GM19025 (cell line): ENCODE measurements around the gene CACNA2D3.

Experiments used
- ATAC-seq: cut with Tn5 transposase; IDR thresholded peaks from one replicate; pipeline ENCODE4 v1.9.1; 2021; ENCODE audit warnings: mild to moderate bottlenecking, low read depth, moderate library complexity; ENCODE audit not compliant: unreplicated experiment

The CACNA2D3 gene

DNA sequence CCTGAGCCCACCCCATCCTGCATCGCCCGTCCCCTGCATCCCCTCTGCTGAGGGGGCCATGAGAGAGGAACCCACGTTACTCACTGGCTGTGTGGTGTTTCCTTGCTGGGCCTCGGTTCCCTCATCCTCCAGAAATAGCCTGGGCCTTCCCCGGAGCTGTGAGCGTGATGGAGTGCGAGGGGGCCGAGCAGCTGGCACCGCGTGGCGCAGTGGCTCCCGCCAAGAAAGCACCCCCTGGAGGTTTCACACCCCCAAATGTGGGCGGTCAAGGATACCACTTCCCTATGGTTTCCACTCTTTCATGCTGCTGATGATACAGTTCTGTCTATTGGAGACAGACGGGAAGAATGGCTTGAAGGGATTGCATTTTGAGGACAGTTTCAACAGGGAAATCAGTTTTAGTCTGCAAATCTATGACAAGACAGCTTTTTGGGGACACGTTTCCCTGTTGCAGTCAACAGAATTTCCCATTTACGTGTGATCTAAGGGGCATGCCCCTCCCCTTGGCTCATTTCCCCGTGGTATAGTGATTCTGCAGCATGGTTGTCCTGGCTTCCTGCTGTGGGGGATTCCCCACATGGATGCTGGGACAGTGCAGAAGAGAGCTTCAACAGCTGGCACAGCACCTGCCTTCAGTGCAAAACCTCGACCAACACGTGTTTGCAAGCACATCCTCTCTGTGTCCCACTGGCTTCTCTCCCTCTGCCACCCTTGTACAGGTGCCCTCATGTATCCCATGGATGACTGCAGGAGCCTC lies 428.0 kb downstream of the CACNA2D3 start:
- no peak for ATAC-seq

DNA sequence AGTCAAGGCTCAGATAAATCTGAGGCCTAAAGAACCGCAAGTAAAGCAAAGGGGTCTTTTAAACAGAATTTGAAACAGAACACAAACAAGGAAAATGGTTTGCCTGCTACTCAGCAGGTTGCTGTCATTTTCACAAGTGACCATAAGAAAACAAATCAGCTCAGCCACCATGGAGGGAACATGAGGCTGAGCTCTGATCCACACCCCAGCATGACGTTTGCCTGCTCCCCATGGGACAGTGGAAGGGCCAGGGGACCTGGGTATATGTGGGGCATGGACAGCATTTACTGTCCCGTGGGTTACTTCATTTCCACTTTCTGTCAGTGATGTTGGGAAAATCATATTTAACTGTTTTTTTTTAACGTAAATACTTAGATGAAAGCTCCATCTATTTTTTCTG lies 434.3 kb downstream of the CACNA2D3 start:
- no peak for ATAC-seq

DNA sequence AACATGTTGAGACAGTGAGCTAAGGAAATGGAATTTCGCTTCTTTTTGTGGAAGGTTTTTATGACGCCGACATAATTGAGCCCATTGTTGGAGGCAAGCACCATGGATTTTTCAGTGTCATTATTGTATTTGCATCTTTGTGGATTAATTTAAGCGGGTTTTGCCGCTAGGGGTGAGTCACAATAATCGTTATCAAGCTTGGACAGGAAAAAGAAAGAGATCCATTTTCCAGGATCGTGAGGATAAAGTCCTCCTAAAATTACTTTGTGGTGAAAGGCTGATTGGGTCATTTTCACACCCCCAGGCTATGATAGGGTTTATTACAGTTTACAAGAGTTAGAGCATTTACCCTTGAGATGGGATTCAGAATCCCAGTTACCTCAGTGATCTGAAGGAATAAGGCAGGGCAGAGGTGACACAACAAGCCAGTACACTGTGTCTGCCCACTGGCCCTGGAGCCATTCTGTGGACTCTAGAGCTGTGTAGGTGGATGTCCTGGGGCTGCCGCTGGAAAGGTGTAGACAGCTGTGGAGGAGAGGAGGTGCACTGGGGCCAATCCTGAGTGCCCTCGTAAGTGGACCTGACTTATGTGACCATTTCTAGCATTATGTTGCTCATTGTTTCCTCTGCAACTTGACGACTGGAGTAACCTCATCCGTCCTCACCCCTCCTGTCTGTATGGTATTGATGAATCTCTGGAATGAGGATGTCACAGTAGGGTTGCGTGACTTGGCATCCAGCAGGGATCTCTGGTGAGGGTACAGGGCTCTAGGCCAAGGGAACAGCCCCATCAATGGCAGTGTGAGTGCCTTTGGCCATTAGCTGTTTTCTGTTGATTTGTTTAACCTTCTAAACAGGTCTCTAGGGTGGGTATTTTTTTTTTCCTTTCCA lies 435.4 kb downstream of the CACNA2D3 start:
- no peak for ATAC-seq

DNA sequence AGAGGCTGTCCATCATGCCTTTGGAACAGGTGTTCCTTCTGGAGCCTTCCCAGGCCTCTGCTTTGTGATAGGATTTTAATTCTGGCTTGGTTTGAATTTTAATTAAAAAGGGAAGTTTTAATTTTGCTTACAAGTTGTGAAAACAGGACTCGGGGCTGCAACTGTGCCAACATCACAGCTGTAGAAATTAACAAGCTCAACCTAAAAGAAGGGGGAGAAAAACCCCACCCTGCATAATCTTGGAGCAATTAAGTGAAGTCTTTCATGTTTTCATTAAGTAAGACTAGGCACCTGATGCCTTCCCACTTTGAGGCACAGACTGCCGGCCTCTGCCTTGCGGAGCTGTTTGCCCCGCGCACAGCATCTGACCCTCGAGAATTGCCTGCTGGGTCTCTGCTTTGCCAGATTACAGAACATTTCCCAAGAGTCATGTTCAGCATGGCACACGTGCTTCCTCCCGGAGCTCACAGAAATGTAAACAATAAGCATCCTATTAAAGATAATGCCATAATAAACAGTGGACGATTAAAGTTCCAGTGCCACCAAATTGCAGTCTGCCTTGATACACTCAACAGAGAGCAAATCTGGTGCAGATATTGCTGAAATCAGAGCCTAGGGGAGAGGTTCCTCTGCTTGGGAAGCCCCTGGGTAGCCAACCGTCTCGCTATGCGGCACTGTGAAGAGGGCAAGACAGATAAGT lies 441.3 kb downstream of the CACNA2D3 start:
- ATAC-seq, result no peak

DNA sequence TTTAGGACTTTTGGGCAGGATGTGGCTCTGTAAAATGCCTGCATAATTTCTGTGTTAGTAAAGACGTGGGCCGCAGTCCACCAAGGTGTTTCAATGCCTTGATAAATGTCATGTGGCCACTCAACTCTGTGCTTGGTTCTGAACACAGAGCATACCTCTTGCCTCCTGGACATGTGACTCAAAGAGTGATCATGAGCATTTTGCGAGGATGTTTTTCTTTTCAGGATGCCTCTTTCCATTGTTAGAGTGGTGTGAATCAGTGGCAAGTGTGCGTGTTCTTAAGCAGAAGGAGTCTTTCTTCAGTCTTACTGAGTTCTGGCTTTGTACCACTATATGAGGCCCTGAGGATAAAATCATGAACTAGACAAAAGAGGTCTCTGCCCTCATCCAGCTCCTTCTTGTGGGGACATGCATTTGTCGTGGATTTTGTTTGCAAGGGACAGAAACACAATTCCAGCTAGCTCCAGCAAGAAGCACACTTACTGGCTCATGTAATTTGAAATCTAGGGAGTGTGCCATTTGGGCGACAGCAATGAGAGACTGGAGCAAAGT lies 442.1 kb downstream of the CACNA2D3 start:
- no peak for ATAC-seq

DNA sequence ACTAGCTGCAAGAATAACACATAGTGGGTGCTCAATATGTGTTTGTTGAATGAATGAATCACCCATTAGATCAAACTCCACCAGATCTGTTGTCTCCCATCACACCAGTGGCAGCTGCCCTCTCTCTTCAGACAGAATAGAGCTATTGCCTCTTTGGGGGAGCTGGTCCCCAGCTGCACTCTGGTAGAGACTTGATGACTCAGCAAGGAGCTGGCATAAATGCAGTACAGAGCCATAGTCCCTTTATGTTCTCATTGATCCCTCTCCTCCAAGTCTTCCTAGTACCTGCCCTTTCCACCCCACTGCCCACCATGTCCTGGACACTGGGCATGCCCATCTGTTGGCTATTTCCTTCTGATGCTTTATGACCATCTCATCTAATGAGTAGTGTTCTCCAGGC lies 443.6 kb downstream of the CACNA2D3 start:
- ATAC-seq, result no peak

DNA sequence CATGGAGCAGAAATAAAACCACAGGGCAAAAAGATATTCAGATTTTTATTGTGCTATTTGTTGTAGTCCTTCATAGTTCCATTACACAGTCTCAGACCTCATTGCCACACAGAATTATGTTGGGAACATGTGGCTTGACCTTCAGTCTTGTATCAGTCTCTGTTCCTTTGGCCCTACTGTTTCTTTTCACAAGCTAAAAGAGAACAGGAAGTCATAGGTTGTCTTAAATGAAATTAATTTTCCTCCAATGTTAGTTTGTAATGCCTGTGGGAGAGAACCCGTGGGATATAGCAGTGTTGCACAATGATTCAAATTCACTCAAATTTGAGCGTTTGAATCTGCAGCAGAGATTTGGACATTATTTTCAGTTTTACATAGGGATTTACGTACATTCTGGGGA lies 445.6 kb downstream of the CACNA2D3 start:
- ATAC-seq, result no peak

DNA sequence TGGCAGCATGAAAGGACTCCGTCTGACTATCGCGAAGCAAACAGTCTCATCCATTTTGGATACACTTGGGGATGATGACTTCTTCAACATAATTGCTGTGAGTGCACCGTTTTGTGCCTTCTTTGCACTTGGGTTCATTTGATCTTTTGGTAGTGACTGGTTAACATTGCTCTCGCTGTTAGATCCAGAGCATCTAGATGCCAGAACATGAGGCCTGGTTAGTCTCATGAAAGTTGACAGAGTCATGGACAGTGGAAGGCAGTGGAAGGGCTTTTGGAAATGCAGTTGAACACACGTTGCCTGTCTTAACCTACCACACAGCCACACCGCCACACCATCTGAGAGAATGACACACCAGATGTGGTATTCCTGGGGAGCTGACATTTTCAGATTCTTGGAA lies 447.7 kb downstream of the CACNA2D3 start:
- no peak for ATAC-seq

DNA sequence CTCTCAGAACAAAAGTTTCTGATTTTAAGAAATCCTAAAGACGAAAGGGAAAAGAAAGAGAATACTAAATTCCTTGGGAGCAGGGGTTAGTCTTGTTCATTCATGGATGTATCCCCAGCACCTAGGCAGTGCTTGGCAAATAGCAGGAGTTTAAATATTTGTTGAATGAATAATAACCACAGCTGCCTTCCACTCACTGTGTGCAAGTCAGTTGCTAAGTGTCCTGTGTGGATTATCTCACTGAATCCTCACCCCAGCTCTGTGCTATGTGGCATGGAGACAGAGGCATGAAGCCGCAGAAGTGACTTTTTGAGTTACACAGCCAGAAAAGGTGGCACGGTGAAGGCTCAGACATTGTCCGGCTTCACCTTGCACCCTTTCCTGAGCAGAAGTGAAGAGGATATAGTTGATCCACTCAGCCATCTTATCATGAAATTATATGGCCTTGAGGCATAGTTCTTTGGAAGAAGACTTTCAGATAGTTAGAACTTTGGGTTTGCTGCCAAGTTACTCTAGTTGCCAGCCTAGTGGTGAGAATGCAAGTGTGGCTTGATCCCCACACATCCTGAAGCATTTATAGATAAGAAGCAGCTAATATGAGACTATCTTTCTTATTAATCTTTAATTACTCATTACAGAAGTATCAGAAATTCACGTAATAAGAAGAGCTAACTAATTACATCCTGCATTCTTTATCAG lies 450.0 kb downstream of the CACNA2D3 start:
- ATAC-seq, result no peak

DNA sequence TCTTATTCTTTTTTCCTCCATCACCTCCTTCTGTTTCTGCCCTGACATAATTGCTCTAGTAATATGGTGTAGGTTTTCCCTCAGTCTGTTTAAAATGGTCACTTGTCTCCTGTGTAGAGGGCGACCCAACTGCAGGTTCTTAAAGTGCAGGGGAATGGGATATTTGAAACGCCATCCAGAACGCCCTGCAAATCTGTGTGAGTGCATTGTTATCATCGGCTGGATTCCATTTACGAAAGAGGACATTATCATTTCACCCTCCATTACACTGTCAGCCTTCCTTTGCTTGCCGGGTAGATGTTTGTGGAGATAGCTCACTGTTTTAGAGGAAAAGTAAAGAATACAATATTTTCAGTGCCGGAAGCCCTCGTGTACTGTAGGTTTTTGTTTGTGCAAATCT lies 451.5 kb downstream of the CACNA2D3 start:
- ATAC-seq, result no peak

DNA sequence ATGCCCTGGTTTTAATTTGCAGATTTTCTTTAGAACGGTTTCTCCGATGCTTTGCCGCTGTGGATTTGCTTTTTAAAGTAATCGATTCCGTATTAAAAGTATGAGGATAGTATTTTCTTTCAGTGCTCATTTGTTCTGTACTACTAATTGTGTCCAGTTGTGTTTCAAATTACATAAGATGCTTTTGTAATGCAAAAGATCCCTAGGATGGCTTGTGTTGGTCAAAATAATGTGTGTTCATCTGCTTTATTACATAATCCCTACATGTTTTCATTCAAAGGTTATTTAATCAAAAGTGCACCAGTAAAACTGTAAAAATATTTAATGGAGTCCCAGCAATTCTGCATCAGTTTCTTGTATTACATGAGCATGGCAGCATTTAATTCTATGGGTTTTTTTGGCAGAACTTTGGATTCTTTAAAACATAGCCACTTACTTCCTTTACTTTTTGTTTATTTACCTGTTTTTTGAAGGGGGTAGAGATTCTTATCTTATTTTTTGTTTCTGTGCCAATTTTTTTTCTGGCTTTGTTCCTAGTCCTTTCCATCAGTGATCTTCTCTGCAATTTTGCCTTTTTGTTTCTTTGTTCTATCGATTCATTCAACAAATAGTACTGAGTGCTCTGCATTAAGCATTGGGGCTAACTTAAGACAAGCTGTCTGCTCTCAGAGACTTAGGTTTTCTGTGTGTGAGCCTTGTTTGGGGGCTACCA lies 452.7 kb downstream of the CACNA2D3 start:
- no peak for ATAC-seq

DNA sequence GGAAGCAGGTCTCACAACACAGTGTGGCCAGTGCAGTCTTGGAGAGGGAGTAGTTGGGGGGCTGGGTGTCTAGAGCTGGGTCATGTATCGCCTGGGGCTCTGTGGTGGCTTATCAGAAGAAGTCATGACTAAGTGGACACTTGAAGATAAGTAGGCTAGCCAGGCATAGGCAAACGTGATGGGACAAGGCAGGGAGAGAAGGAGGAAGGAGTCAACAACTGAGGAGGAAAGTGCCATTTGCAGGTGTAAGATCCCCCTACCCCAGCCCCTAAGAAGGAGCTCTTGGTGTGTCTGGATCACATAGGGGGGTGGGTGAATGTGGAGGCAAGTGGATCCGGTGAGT lies 453.2 kb downstream of the CACNA2D3 start:
- ATAC-seq, result no peak

DNA sequence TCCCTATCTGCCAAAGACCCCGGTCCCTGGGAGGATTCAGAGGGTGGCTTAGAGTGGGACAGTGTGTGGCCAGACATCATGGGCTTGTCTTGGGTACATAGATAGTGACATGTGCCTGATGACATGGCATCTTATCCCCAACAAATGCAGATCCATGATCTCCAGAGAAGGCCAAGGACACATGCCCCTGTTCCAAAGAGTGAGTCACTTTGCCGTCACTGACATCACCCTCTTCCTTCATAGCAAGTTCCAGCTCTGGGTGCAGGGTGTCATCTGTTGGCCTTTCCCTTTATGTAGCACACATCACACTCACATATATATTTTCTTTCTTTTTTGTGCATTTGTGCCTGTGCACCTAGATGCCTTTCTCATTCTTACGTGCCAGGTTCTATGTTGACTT lies 455.0 kb downstream of the CACNA2D3 start:
- ATAC-seq, result no peak

DNA sequence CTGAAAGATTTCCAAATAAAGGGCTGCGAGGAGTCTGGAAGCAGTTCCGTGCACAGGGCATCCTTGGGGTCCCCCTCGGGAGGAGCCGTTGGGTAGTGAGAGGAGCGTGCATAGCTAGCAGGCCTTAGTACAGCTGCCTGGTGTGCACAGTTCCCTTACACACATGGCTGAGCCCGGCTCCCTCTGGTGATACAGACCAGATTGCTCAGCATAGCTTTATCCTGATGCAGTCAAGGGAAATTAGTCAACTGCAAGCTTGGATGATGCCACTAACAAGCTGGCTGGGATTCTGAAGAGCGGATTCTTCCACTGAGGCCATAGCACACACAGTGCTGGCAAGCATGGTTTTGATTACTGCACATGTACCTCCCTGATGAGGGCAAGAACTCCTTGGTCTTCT lies 456.1 kb downstream of the CACNA2D3 start:
- no peak for ATAC-seq

DNA sequence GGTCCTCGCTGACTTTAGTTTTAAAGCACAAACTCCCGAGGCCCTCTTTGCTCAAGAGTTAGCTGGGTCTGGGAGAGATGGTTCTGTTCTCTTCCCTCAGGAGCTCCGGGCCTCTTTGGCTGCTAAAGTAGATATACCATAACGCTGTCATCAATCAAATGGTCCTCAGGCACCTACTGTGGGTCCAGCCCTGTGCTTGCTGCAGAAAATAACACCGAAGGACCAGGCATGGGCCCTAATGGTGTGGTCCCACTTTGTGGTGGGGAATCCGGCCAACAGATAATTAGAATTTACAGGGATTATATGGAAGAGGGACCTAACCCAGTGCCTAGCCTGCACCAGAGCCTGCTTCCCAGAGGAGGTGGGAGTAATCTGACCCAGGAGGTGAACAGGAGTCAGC lies 458.1 kb downstream of the CACNA2D3 start:
- ATAC-seq, result no peak

DNA sequence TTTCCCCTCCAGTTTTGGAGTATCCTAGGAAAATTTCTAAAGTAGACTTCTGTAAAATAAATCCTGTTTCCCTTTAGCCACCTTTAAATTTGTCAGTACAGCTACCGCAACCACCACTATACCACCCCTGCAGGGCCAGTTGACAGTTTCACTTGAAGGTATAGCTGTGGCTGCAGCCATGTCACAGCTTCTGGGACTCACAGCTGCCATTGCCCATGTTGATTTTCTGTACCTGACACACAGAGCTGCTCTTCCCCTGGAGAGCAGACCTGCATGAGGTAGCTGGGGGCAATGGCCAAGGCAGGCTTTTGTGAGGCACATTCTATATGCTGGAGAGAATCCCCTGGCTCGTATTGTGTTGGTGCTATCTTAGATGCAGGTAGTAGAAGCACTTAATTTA lies 460.1 kb downstream of the CACNA2D3 start:
- no peak for ATAC-seq

DNA sequence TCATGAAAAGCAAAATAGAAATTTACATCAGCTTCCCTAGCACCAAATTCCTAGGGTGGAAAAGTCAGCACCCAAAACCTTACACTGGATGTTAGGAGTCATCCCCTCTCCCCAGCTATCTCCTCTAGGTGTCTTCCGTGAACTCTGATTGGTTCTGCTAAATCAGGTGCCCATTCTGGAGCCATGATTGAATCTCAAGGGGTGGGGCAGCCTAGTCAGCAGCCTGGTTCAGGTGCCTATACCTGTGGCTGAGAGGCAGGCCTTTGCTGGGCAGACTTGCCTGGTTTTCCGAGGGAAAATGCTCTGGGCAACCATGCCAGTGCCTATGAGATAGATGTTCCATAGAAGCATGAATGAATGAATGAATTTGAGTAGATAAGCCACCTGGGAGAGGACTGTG lies 468.8 kb downstream of the CACNA2D3 start:
- no peak for ATAC-seq

DNA sequence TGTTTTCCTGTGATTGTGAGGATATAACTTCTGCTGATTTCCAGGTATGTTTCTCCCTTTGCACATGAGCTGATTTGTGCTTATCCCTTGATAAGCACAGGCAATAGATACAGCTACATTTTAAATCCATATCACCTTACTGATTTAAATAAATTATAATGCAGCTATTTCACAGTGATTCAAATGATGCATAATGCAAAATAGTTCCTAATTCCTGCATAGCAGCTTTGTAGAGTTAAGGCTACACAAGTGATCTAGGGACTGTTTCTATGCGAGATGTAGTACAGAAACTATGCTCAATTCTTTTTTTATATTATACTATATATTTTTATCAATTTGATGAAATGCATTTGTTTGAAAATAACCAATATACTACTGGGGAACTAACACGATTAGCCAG lies 471.3 kb downstream of the CACNA2D3 start:
- ATAC-seq, result no peak

DNA sequence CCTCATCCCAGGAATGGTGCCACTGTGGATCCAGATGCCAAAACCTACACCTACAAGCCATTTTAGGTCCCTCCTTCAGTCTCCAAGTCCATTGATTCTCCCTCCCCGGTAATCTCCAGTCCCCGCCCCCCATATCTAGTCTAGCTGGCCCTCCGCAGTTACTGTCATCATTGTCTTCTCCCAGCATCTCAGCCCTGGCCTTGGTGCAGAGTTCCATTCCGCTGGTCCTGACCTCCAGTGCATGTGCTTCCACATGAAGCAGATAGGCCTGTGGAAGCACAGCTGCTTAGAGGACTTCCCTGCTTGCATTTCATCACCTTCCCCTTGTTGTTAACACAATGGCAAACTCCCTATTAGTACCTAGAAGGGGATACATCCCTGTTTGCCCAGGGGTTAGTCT lies 473.7 kb downstream of the CACNA2D3 start:
- ATAC-seq, result no peak

DNA sequence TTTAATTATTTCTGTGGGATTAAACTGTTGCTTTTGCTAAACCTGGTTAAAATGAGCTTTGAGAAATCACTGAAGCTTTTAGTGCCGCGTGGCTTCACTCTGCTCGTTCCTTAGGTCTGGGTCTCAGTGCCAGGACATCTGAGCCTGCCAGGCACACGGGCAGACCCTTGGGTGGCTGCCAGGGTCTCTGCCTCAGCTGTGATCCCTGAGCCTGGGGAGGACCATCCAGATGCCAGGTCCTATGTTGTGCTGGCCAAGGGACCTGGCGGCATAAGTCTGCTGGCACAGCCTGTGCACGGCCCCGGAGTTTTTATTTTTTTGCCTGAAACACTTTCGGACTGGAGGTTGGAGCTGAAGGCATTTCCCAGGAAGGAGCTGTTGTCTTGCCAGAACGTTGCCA lies 477.4 kb downstream of the CACNA2D3 start:
- ATAC-seq, result no peak
